HG02852 (cell line): ENCODE data around the gene C22orf31.
"Not testable (repeated sequence)": the region's sequence is repeated elsewhere in the genome, so short reads cannot be mapped to it uniquely, and the experiment has no call there.

Experiments
- ATAC-seq: cut with Tn5 transposase; IDR thresholded peaks from one replicate; pipeline ENCODE4 v1.9.1; 2021; ENCODE audit warnings: mild to moderate bottlenecking, moderate library complexity; ENCODE audit not compliant: unreplicated experiment

C22orf31 gene

GRCh38 chr22:29061773-29062172 lies at the start of gene C22orf31:
Gene C22orf31, minus strand, starts transcription at chr22:29061831. Its CDS starts 39 bp downstream, at chr22:29061792.
- ATAC-seq = no peak

GRCh38 chr22:29110946-29111345 lies 49.3 kb upstream of the C22orf31 start:
- ATAC-seq = no peak

GRCh38 chr22:29109822-29110221 lies 48.2 kb upstream of the C22orf31 start:
- ATAC-seq = no peak

- ATAC-seq = no peak
These were observed 46.5 kb upstream of the C22orf31 start for GRCh38 chr22:29108137-29108536.

GRCh38 chr22:29106839-29107238 lies 45.2 kb upstream of the C22orf31 start:
- ATAC-seq = no peak

GRCh38 chr22:29105468-29105867 lies 43.8 kb upstream of the C22orf31 start:
- no peak for ATAC-seq

GRCh38 chr22:29103121-29103520 lies 41.5 kb upstream of the C22orf31 start:
- no peak for ATAC-seq

- no peak for ATAC-seq
These were observed 40.7 kb upstream of the C22orf31 start for GRCh38 chr22:29102300-29102699.

GRCh38 chr22:29098296-29098695 lies 36.7 kb upstream of the C22orf31 start:
- no peak for ATAC-seq

GRCh38 chr22:29096736-29097669 lies 35.4 kb upstream of the C22orf31 start:
- ATAC-seq = no peak

GRCh38 chr22:29095459-29095858 lies 33.8 kb upstream of the C22orf31 start:
- ATAC-seq = no peak

- ATAC-seq = no peak
These were observed 32.1 kb upstream of the C22orf31 start for GRCh38 chr22:29093501-29094300.

- ATAC-seq = no peak
These were observed 31.4 kb upstream of the C22orf31 start for GRCh38 chr22:29093030-29093429.

GRCh38 chr22:29092243-29092642 lies 30.6 kb upstream of the C22orf31 start:
- no peak for ATAC-seq

GRCh38 chr22:29090039-29090438 lies 28.4 kb upstream of the C22orf31 start:
- no peak for ATAC-seq

- ATAC-seq = no peak
These were observed 27.9 kb upstream of the C22orf31 start for GRCh38 chr22:29089507-29089906.

GRCh38 chr22:29088809-29089208 lies 27.2 kb upstream of the C22orf31 start:
- no peak for ATAC-seq

- no peak for ATAC-seq
These were observed 25.4 kb upstream of the C22orf31 start for GRCh38 chr22:29087012-29087411.

GRCh38 chr22:29083933-29084591 lies 22.4 kb upstream of the C22orf31 start:
- no peak for ATAC-seq

- ATAC-seq = not testable (repeated sequence)
These were observed 21.9 kb upstream of the C22orf31 start for GRCh38 chr22:29083576-29083932.

GRCh38 chr22:29082826-29083545 lies 21.4 kb upstream of the C22orf31 start:
- ATAC-seq = no peak
